Right lobe of liver (tissue), 6 donors: ENCODE measurements around the gene PDE4A. TPM values are rescaled to one million over a fixed set of nuclear protein-coding genes. Genes with fewer than 3 reads are reported as not detected.
"Not testable (repeated sequence)": the region's sequence is repeated elsewhere in the genome, so short reads cannot be mapped to it uniquely, and the experiment has no call there.

Experiments
- ATAC-seq, 4 donors: fragments of 200-7000 bp; cut with Tn5 transposase; one replicate each; pipeline ENCODE4 v1.9.1; 2020; ENCODE audit warnings: mild to moderate bottlenecking in 4 of 4, moderate library complexity in 4 of 4
- DNase-seq, 3 donors: peaks; one replicate each; pipeline ENCODE4 v3.0.0-alpha.2; 2020
- H3K27ac ChIP-seq, 3 donors: fragments of 200-600 bp; one replicate each; pipeline ENCODE4 v1.8.0; 2022
- H3K27me3 ChIP-seq, 2 donors: fragments of 200-600 bp; one replicate each; pipeline ENCODE4 v1.8.0; 2022
- H3K36me3 ChIP-seq, 4 donors: fragments of 200-600 bp; sonication (generic) in 1 of 4; one replicate each; pipeline versions ENCODE4 v1.5.1 to v1.8.0; 2017 to 2022; ENCODE audit warnings: control low read depth in 1 of 4
- H3K4me1 ChIP-seq, 4 donors: fragments of 200-600 bp; sonication (generic) in 1 of 4; one replicate each; pipeline versions ENCODE4 v1.5.1 to v1.8.0; 2017 to 2022; ENCODE audit warnings: control low read depth in 1 of 4
- H3K4me3 ChIP-seq, 3 donors: fragments of 200-600 bp; one replicate each; pipeline ENCODE4 v1.8.0; 2022
- H3K9me3 ChIP-seq, 4 donors: fragments of 200-600 bp; sonication (generic) in 1 of 4; one replicate each; pipeline versions ENCODE4 v1.5.1 to v1.8.0; 2017 to 2022; ENCODE audit warnings: control low read depth in 1 of 4
- CTCF ChIP-seq, 4 donors: fragments of 200-600 bp in 3 of 4; fragments of 450-650 bp in 1 of 4; IDR thresholded peaks; one replicate each; pipeline versions ENCODE4 v1.5.1 to v1.8.0; 2016 to 2022; ENCODE audit warnings: antibody characterized with exemption in 4 of 4, mild to moderate bottlenecking in 2 of 4
- POLR2A ChIP-seq: fragments of 450-650 bp; IDR thresholded peaks from one replicate; pipeline ENCODE4 v1.6.1; 2017; ENCODE audit warnings: antibody characterized with exemption, mild to moderate bottlenecking
- WGBS: methylation state at CpG from one replicate; pipeline ENCODE4 v1.1.6; 2018; ENCODE audit warnings: low coverage, low lambda C conversion rate; ENCODE audit not compliant: insufficient coverage; ENCODE audit errors: missing lambda C conversion rate; 5-methylcytosine and 5-hydroxymethylcytosine counted together
- intact Hi-C, 2 donors: fragments of 100-400 bp; cut with DNase I; formaldehyde crosslinking; loops; one replicate each; pipeline versions ENCODE4 v1.11.2 to v1.14.1; 2022
- total RNA-seq, 6 experiments: library from RNA; depleted of rRNA in 2 of 6; stranded (reverse); fragments of >200 nt in 2 of 6; fragmentation: NEBNext Ultra II Directional in 3 of 6; extraction: Animal tissue kit (Norgen Biotek cat#: 25700) in 3 of 6; gene quantifications; one replicate each; pipeline versions ENCODE4 v1.1.0 to v1.2.4, GENCODE V29; 2016 to 2023
- donor health status: DM: no; HTN: yes; CAD: no.
- donor health status: DM: no; HTN: no; CAD: no.
- donor health status: DM: no; HTN: no; CAD: no.
- donor health status: DM: no; HTN: yes; CAD: no.
- donor health status: DM: no; HTN: yes; CAD: no.

The PDE4A gene
- total RNA-seq, 6 experiments from 2014 or later = 1.2 to 5.8 (median 2.7) TPM

- no peaks in the 10 kb centered on the region for H3K36me3 ChIP-seq
- ATAC-seq (peak in 1 of 4 donors; percentile 10), DNase-seq (no peak)
- TF ChIP-seq POLR2A (no peak), CTCF (IDR thresholded peaks at IDR 0.05) (no peak)
- H3K27me3 ChIP-seq = no peaks in the 10 kb centered on the region
- intact Hi-C loops = no loop called here
- no peaks in the 10 kb centered on the region for H3K4me1 ChIP-seq
- H3K27ac ChIP-seq = no peak overlapping the region
- 24% methylated on average over 2 of the region's 25 CpGs for WGBS
- no peak overlapping the region for H3K4me3 ChIP-seq
- no peaks in the 10 kb centered on the region for H3K9me3 ChIP-seq
These were observed 32.6 kb downstream of the PDE4A start for GRCh38 chr19:10452726-10453618.

GRCh38 chr19:10453852-10454251 lies 33.5 kb downstream of the PDE4A start:
- H3K27ac ChIP-seq = no peak overlapping the region
- H3K9me3 ChIP-seq = no peaks in the 10 kb centered on the region
- DNase-seq (no peak), ATAC-seq (no peak)
- WGBS = 86% methylated on average over 1 of the region's 4 CpGs
- H3K4me1 ChIP-seq = no peaks in the 10 kb centered on the region
- H3K36me3 ChIP-seq = no peaks in the 10 kb centered on the region
- intact Hi-C loops = no loop called here
- H3K4me3 ChIP-seq = no peak overlapping the region
- no peaks in the 10 kb centered on the region for H3K27me3 ChIP-seq
- TF ChIP-seq POLR2A = no peak
- no peak for TF ChIP-seq CTCF (IDR thresholded peaks at IDR 0.05)

GRCh38 chr19:10454267-10454666 lies 33.9 kb downstream of the PDE4A start:
- no peaks in the 10 kb centered on the region for H3K27me3 ChIP-seq
- no peak for ATAC-seq
- no peak for DNase-seq
- no peaks in the 10 kb centered on the region for H3K36me3 ChIP-seq
- no peaks in the 10 kb centered on the region for H3K9me3 ChIP-seq
- H3K4me1 ChIP-seq = no peaks in the 10 kb centered on the region
- intact Hi-C loops = no loop called here
- no peak overlapping the region for H3K4me3 ChIP-seq
- TF ChIP-seq CTCF (IDR thresholded peaks at IDR 0.05) (no peak), POLR2A (no peak)
- 37% methylated on average over 2 of the region's 5 CpGs for WGBS
- no peak overlapping the region for H3K27ac ChIP-seq

GRCh38 chr19:10458733-10459132 lies 38.4 kb downstream of the PDE4A start:
- H3K4me1 ChIP-seq, H3K27ac ChIP-seq, ATAC-seq, intact Hi-C loops, DNase-seq, H3K36me3 ChIP-seq, H3K9me3 ChIP-seq, H3K4me3 ChIP-seq, H3K27me3 ChIP-seq: not testable (repeated sequence)
- 89% methylated on average over 5 of the region's 7 CpGs for WGBS

GRCh38 chr19:10460714-10461046 lies 40.3 kb downstream of the PDE4A start:
- H3K27ac ChIP-seq = no peak overlapping the region
- no peak for DNase-seq
- TF ChIP-seq CTCF (IDR thresholded peaks at IDR 0.05) (no peak), POLR2A (no peak)
- 32% methylated on average over 5 of the region's 8 CpGs for WGBS
- H3K36me3 ChIP-seq = no peaks in the 10 kb centered on the region
- no peak for ATAC-seq
- no peaks in the 10 kb centered on the region for H3K4me1 ChIP-seq
- no peaks in the 10 kb centered on the region for H3K9me3 ChIP-seq
- intact Hi-C loops = no loop called here
- no peaks in the 10 kb centered on the region for H3K27me3 ChIP-seq
- H3K4me3 ChIP-seq = no peak overlapping the region
